ENCODE data around the gene ERAP2. TPM values are rescaled to one million over a fixed set of nuclear protein-coding genes. Genes with fewer than 3 reads are reported as not detected.
A peak's percentile ranks its signal among the peaks of the same experiment; 100 is the strongest.
"Not testable (repeated sequence)": the region's sequence is repeated elsewhere in the genome, so short reads cannot be mapped to it uniquely, and the experiment has no call there.

Gene ERAP2
- total RNA-seq, 3 donors from 2014 or later = 11.0 to 13.8 (median 12.8) TPM

- intact Hi-C loops (cut with DNase I; ENCODE audit: low total_unique reads) = no loop called here
- Histone ChIP-seq H3K4me3 (peak overlapping the region; percentile 54 to 68 (median 65)), H3K27me3 (no peaks in the 10 kb centered on the region), H3K36me3 (no peaks in the 10 kb centered on the region), H3K9me3 (no peaks in the 10 kb centered on the region), H3K27ac (peak overlapping the region; percentile 46 to 75), H3K4me1 (no peaks in the 10 kb centered on the region)
- no peak for DNase-seq (ENCODE audit: low spot score in 2 of 2)
- TF ChIP-seq CTCF (IDR thresholded peaks at IDR 0.05) (no peak), POLR2A (IDR thresholded peaks at IDR 0.05) (no peak), POLR2AphosphoS5 (IDR thresholded peaks at IDR 0.05) (no peak)
These were observed 459 bp upstream of the ERAP2 start for GRCh38 chr5:96875791-96876291.

- H3K4me1 ChIP-seq; H3K9me3 ChIP-seq; intact Hi-C loops (cut with DNase I; ENCODE audit: low total_unique reads); DNase-seq (ENCODE audit: low spot score in 2 of 2); H3K27me3 ChIP-seq; H3K36me3 ChIP-seq: not testable (repeated sequence)
- peak overlapping the region; percentile 54 to 68 (median 65) for H3K4me3 ChIP-seq
- peak overlapping the region; percentile 46 to 75 for H3K27ac ChIP-seq
These were observed 723 bp downstream of the ERAP2 start for GRCh38 chr5:96876977-96877469.

GRCh38 chr5:96879665-96880064 lies 3.4 kb downstream of the ERAP2 start:
- Histone ChIP-seq H3K27me3 (no peaks in the 10 kb centered on the region), H3K4me3 (no peak overlapping the region), H3K27ac (no peak overlapping the region), H3K4me1 (no peaks in the 10 kb centered on the region), H3K9me3 (no peaks in the 10 kb centered on the region), H3K36me3 (no peaks in the 10 kb centered on the region)
- DNase-seq (ENCODE audit: low spot score in 2 of 2) = no peak
- intact Hi-C loops (cut with DNase I; ENCODE audit: low total_unique reads) = no loop called here
- TF ChIP-seq POLR2A (IDR thresholded peaks at IDR 0.05) (no peak), CTCF (IDR thresholded peaks at IDR 0.05) (no peak), POLR2AphosphoS5 (IDR thresholded peaks at IDR 0.05) (no peak)

GRCh38 chr5:96880444-96881164 lies 4.3 kb downstream of the ERAP2 start:
- intact Hi-C loops (cut with DNase I; ENCODE audit: low total_unique reads) = no loop called here
- no peak for TF ChIP-seq POLR2A (IDR thresholded peaks at IDR 0.05)
- TF ChIP-seq POLR2AphosphoS5 (IDR thresholded peaks at IDR 0.05) = no peak
- no peak for TF ChIP-seq CTCF (IDR thresholded peaks at IDR 0.05)

GRCh38 chr5:96881511-96882115 lies 5.3 kb downstream of the ERAP2 start:
- intact Hi-C loops (cut with DNase I; ENCODE audit: low total_unique reads) = no loop called here
- no peaks in the 10 kb centered on the region for H3K36me3 ChIP-seq
- no peaks in the 10 kb centered on the region for H3K27me3 ChIP-seq
- no peaks in the 10 kb centered on the region for H3K9me3 ChIP-seq
- H3K4me3 ChIP-seq = no peak overlapping the region
- no peaks in the 10 kb centered on the region for H3K4me1 ChIP-seq
- H3K27ac ChIP-seq = no peak overlapping the region
- no peak for TF ChIP-seq POLR2A (IDR thresholded peaks at IDR 0.05)
- TF ChIP-seq CTCF (IDR thresholded peaks at IDR 0.05) = no peak
- TF ChIP-seq POLR2AphosphoS5 (IDR thresholded peaks at IDR 0.05) = no peak
- no peak for DNase-seq (ENCODE audit: low spot score in 2 of 2)

More at GRCh38 chr5:96880444-96881164, 4.3 kb downstream of the ERAP2 start:
- no peak for DNase-seq (ENCODE audit: low spot score in 2 of 2)
- Histone ChIP-seq H3K36me3 (no peaks in the 10 kb centered on the region), H3K4me1 (no peaks in the 10 kb centered on the region), H3K9me3 (no peaks in the 10 kb centered on the region), H3K4me3 (no peak overlapping the region), H3K27me3 (no peaks in the 10 kb centered on the region), H3K27ac (no peak overlapping the region)
